H9 (cell line): ENCODE measurements around the gene KRT36. TPM values are rescaled to one million over a fixed set of nuclear protein-coding genes. Genes with fewer than 3 reads are reported as not detected.

Experiments
- DNase-seq: peaks from one replicate; pipeline ENCODE4 v3.0.0-alpha.2; 2017
- H2AFZ ChIP-seq: one replicate; pipeline ENCODE4 v1.6.1; 2013; ENCODE audit warnings: mild to moderate bottlenecking, low read length, control low read depth, moderate library complexity
- H2AK5ac ChIP-seq: 2 replicates; pipeline ENCODE4 v1.6.1; 2013; ENCODE audit warnings: low read length, control low read depth, mixed read lengths; ENCODE audit not compliant: insufficient read length
- H2BK120ac ChIP-seq: one replicate; pipeline ENCODE4 v1.6.1; 2013; ENCODE audit warnings: low read depth, mild to moderate bottlenecking, low read length, control low read depth, inconsistent platforms; ENCODE audit not compliant: poor library complexity, severe bottlenecking
- H2BK12ac ChIP-seq: 2 replicates; pipeline ENCODE4 v1.6.1; 2013; ENCODE audit warnings: low read length, control low read depth, mixed read lengths, low read depth; ENCODE audit not compliant: insufficient read length
- H2BK15ac ChIP-seq: 2 replicates; pipeline ENCODE4 v1.6.1; 2013; ENCODE audit warnings: low read depth, low read length, control low read depth
- H2BK20ac ChIP-seq: one replicate; pipeline ENCODE4 v1.6.1; 2013; ENCODE audit warnings: low read depth, mild to moderate bottlenecking, low read length, control low read depth, inconsistent platforms; ENCODE audit not compliant: poor library complexity, severe bottlenecking
- H2BK5ac ChIP-seq: 2 replicates; pipeline ENCODE4 v1.6.1; 2013; ENCODE audit warnings: low read length, control low read depth, mixed read lengths; ENCODE audit not compliant: insufficient read length
- H3K14ac ChIP-seq: 2 replicates; pipeline ENCODE4 v1.6.1; 2013; ENCODE audit warnings: low read length, control low read depth; ENCODE audit not compliant: insufficient read depth
- H3K18ac ChIP-seq: 2 replicates; pipeline ENCODE4 v1.6.1; 2013; ENCODE audit warnings: low read depth, mild to moderate bottlenecking, mixed read lengths, low read length, control low read depth; ENCODE audit not compliant: insufficient read length
- H3K23ac ChIP-seq: 2 replicates; pipeline ENCODE4 v1.6.1; 2013; ENCODE audit warnings: low read length, control low read depth, mixed read lengths, low read depth; ENCODE audit not compliant: insufficient read length
- H3K23me2 ChIP-seq: 2 replicates; pipeline ENCODE4 v1.6.1; 2013; ENCODE audit warnings: low read depth, mild to moderate bottlenecking, mixed read lengths, low read length, control low read depth; ENCODE audit not compliant: insufficient read length, poor library complexity, severe bottlenecking
- H3K27ac ChIP-seq: 2 replicates; pipeline ENCODE4 v1.5.1; 2013; ENCODE audit warnings: low read length, control low read depth, mixed read lengths, low read depth; ENCODE audit not compliant: insufficient read length
- H3K27me3 ChIP-seq: 2 replicates; pipeline ENCODE4 v1.6.1; 2013; ENCODE audit warnings: low read length, control low read depth, inconsistent platforms; ENCODE audit not compliant: insufficient read depth
- H3K4ac ChIP-seq: 2 replicates; pipeline ENCODE4 v1.6.1; 2013; ENCODE audit warnings: low read depth, mild to moderate bottlenecking, control low read depth, inconsistent platforms, low read length, moderate library complexity
- H3K4me1 ChIP-seq: 2 replicates; pipeline ENCODE4 v1.6.1; 2013; ENCODE audit warnings: low read length, control low read depth, inconsistent platforms; ENCODE audit not compliant: insufficient read depth
- H3K4me2 ChIP-seq: 2 replicates; pipeline ENCODE4 v1.6.1; 2013; ENCODE audit warnings: low read length, control low read depth, mixed read lengths; ENCODE audit not compliant: insufficient read length, insufficient read depth
- H3K56ac ChIP-seq: 2 replicates; pipeline ENCODE4 v1.6.1; 2013; ENCODE audit warnings: low read depth, mild to moderate bottlenecking, mixed read lengths, low read length, control low read depth; ENCODE audit not compliant: insufficient read length
- H3K79me1 ChIP-seq: 2 replicates; pipeline ENCODE4 v1.6.1; 2013; ENCODE audit warnings: low read depth, mild to moderate bottlenecking, moderate library complexity, low read length, control low read depth, inconsistent platforms; ENCODE audit not compliant: insufficient read depth, poor library complexity, severe bottlenecking
- H3K79me2 ChIP-seq: 2 replicates; pipeline ENCODE4 v1.6.1; 2013; ENCODE audit warnings: low read length, control low read depth, inconsistent platforms; ENCODE audit not compliant: insufficient read depth
- H3K9ac ChIP-seq: 2 replicates; pipeline ENCODE4 v1.6.1; 2013; ENCODE audit warnings: low read length, control low read depth, mixed read lengths; ENCODE audit not compliant: insufficient read length; ENCODE audit errors: extremely low read depth
- H3K9me3 ChIP-seq: one replicate; pipeline ENCODE4 v1.6.1; 2013; ENCODE audit warnings: low read depth, low read length, inconsistent platforms; ENCODE audit not compliant: control insufficient read depth
- H3T11ph ChIP-seq: one replicate; pipeline ENCODE4 v1.6.1; 2013; ENCODE audit warnings: mild to moderate bottlenecking, low read length, control low read depth, inconsistent platforms
- H4K20me1 ChIP-seq: one replicate; pipeline ENCODE4 v1.6.1; 2013; ENCODE audit not compliant: control insufficient read depth, insufficient read length, insufficient read depth
- H4K5ac ChIP-seq: 2 replicates; pipeline ENCODE4 v1.6.1; 2013; ENCODE audit warnings: low read depth, mild to moderate bottlenecking, mixed read lengths, low read length, control low read depth; ENCODE audit not compliant: insufficient read length
- H4K8ac ChIP-seq: replicated peaks from 2 replicates; pipeline ENCODE4 v1.6.1; 2013; ENCODE audit warnings: low read length, control low read depth, mixed read lengths, low read depth; ENCODE audit not compliant: insufficient read length
- H4K91ac ChIP-seq: 2 replicates; pipeline ENCODE4 v1.6.1; 2013; ENCODE audit warnings: low read depth, mild to moderate bottlenecking, moderate library complexity, mixed read lengths, low read length, control low read depth; ENCODE audit not compliant: insufficient read length
- H3K27ac Mint-ChIP-seq, 3 experiments: 2 replicates in 2 of 3; 3 replicates in 1 of 3; pipeline ENCODE4 v1.8.0; 2020 to 2021; ENCODE audit warnings: mixed read lengths in 3 of 3, mild to moderate bottlenecking in 1 of 3, moderate library complexity in 1 of 3
- H3K27me3 Mint-ChIP-seq: 2 replicates; pipeline ENCODE4 v1.8.0; 2021; ENCODE audit warnings: low read depth, mild to moderate bottlenecking, moderate library complexity, mixed read lengths
- H3K36me3 Mint-ChIP-seq, 3 experiments: 2 replicates in 2 of 3; 3 replicates in 1 of 3; pipeline ENCODE4 v1.8.0; 2020 to 2021; ENCODE audit warnings: low read depth in 3 of 3, mixed read lengths in 3 of 3; ENCODE audit not compliant: insufficient read depth in 1 of 3
- H3K4me1 Mint-ChIP-seq, 2 experiments: 2 replicates each; pipeline ENCODE4 v1.8.0; 2020; ENCODE audit warnings: mixed read lengths in 2 of 2
- H3K4me3 Mint-ChIP-seq, 2 experiments: 2 replicates in 1 of 2; 3 replicates in 1 of 2; pipeline ENCODE4 v1.8.0; 2020 to 2021; ENCODE audit warnings: mild to moderate bottlenecking in 2 of 2, mixed read lengths in 2 of 2, moderate library complexity in 1 of 2
- H3K9me3 Mint-ChIP-seq, 2 experiments: 2 replicates in 1 of 2; 3 replicates in 1 of 2; pipeline ENCODE4 v1.8.0; 2020; ENCODE audit warnings: mild to moderate bottlenecking in 2 of 2, mixed read lengths in 2 of 2, moderate library complexity in 1 of 2
- CTCF ChIP-seq: fragments of 200-600 bp; sonication (generic); conservative IDR thresholded peaks from 3 replicates; pipeline ENCODE4 v1.8.0; 2021; ENCODE audit warnings: antibody characterized with exemption, mild to moderate bottlenecking
- WGBS: extraction: QIAGEN DNeasy Blood & Tissue Kit; methylation state at CpG from one replicate; pipeline ENCODE4 v1.1.7; 2013; ENCODE audit warnings: missing lambda C conversion rate, low lambda C conversion rate, mixed read lengths; ENCODE audit not compliant: insufficient read length; ENCODE audit errors: extremely low coverage; 5-methylcytosine and 5-hydroxymethylcytosine counted together
- total RNA-seq: library from RNA; stranded (reverse); gene quantifications from 2 replicates; pipeline ENCODE4 v1.2.1, GENCODE V29; 2021

KRT36 gene
- total RNA-seq, 1 experiment from 2014 or later = not detected

- H3K9ac ChIP-seq = no peak overlapping the region
- no peak overlapping the region for H3K56ac ChIP-seq
- H4K91ac ChIP-seq = no peak overlapping the region
- no peaks in the 10 kb centered on the region for H3K23me2 ChIP-seq
- H3K79me1 ChIP-seq = no peaks in the 10 kb centered on the region
- no peaks in the 10 kb centered on the region for H3K79me2 ChIP-seq
- no peak overlapping the region for H3K18ac ChIP-seq
- H2BK20ac ChIP-seq = no peak overlapping the region
- no CpG with 5 or more reads among the region's 8 CpGs for WGBS
- Mint-ChIP-seq H3K27me3 (peaks cover 10% of the 10 kb centered on the region; the same call in 1 of the 2 replicates), H3K4me3 (no peak overlapping the region), H3K36me3 (no peaks in the 10 kb centered on the region), H3K27ac (no peak overlapping the region), H3K9me3 (peaks cover 0 to 3% of the 10 kb centered on the region in 2 experiments; a peak in 2 of 5 replicates), H3K4me1 (no peaks in the 10 kb centered on the region)
- no peak overlapping the region for H3K4me2 ChIP-seq
- no peaks in the 10 kb centered on the region for H3K27me3 ChIP-seq
- no peak overlapping the region for H4K8ac ChIP-seq
- H2AFZ ChIP-seq = no peak overlapping the region
- H3K9me3 ChIP-seq = no peaks in the 10 kb centered on the region
- no peak overlapping the region for H3T11ph ChIP-seq
- no peak overlapping the region for H4K5ac ChIP-seq
- no peak overlapping the region for H2BK15ac ChIP-seq
- no peak overlapping the region for H3K23ac ChIP-seq
- no peak overlapping the region for H3K27ac ChIP-seq
- no peak overlapping the region for H2BK12ac ChIP-seq
- no peak overlapping the region for H3K14ac ChIP-seq
- H2BK120ac ChIP-seq = no peak overlapping the region
- H3K4ac ChIP-seq = no peak overlapping the region
- TF ChIP-seq CTCF = no peak
- no peak overlapping the region for H2BK5ac ChIP-seq
- no peaks in the 10 kb centered on the region for H3K4me1 ChIP-seq
- DNase-seq = no peak
- H2AK5ac ChIP-seq = no peak overlapping the region
- no peaks in the 10 kb centered on the region for H4K20me1 ChIP-seq
Measured at GRCh38 chr17:41463746-41464145, 26.0 kb downstream of the KRT36 start.
